ENCODE results near the gene ARGLU1.

DNA sequence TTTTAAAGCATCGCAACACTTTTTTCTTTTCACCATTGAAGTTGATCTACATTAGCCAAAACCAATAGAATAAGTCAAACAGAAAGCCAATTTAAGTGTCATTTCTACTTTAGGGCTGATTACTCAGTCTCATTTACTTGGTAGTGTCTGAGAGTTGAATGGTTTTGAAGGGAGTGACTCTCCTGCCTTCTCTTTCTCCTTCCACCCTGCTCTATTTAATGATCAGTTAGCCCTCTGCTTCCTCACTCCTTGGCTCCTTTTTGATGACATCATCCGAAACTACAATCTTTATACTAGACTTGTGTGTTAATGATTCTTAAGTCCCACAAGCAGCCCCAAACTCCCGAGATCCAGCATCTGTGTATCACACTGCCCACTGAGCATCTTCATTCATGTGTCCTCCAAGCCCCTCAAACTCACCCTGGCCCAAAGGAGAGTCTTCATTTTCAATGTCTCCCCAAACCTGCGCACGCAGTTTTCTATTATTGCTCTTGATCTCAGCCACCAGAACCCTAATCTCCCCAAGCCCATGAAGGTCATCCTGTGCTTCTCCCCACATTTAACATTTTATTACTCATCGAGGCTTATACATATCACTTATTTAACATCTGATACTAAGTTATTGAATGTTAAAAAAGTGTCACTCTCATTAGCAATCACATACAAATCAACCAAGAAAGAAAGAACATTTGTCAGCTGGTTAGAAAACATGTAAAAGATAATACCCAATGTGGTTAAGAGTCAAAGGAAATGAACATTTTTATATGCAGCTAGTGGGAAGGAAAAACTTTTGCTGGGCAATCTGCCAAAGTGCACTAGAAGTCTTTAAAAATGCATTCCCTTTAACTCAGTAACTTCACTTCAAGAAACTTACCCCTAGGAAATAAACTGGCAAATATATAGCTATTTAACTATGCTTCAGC, 32.2 kb upstream of the ARGLU1 start:
- TF ChIP-seq, protein P1, sequence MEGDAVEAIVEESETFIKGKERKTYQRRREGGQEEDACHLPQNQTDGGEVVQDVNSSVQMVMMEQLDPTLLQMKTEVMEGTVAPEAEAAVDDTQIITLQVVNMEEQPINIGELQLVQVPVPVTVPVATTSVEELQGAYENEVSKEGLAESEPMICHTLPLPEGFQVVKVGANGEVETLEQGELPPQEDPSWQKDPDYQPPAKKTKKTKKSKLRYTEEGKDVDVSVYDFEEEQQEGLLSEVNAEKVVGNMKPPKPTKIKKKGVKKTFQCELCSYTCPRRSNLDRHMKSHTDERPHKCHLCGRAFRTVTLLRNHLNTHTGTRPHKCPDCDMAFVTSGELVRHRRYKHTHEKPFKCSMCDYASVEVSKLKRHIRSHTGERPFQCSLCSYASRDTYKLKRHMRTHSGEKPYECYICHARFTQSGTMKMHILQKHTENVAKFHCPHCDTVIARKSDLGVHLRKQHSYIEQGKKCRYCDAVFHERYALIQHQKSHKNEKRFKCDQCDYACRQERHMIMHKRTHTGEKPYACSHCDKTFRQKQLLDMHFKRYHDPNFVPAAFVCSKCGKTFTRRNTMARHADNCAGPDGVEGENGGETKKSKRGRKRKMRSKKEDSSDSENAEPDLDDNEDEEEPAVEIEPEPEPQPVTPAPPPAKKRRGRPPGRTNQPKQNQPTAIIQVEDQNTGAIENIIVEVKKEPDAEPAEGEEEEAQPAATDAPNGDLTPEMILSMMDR (IDR thresholded peaks at IDR 0.05), result no peak
- TF ChIP-seq POLR2A (IDR thresholded peaks at IDR 0.05; ENCODE audit: low read depth) (no peak), POLR2AphosphoS5 (IDR thresholded peaks at IDR 0.05) (no peak), EP300 (IDR thresholded peaks at IDR 0.05) (no peak)
